ENCODE results near the gene MECR. TPM values are rescaled to one million over a fixed set of nuclear protein-coding genes. Genes with fewer than 3 reads are reported as not detected.
A peak's percentile ranks its signal among the peaks of the same experiment; 100 is the strongest.

MECR gene
- total and polyA plus RNA-seq, 5 donors from 2014 or later: 10.1 to 16.3 (median 12.6) TPM

DNA sequence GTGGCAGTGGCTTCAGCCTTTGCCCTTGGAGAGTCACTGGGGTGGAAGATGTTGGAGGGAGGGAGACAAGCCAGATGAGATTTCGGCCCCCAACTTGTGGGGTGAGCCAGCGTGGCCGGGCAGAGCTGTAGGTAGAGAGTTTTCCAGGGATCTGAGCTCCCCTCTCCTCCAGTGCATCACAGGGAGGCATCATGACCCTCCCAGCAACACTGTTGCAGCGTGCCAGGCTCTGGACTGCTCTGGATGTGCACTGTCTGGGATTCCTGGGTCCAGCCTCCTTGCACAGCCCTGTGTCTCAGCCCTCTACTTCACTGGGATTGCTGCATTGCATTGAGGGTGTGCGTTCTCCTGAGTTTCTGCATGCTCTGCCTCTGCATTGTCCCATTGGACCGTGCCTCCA, 14.5 kb upstream of the MECR start:
- Mint-ChIP-seq H3K4me1 (no peaks in the 10 kb centered on the region), H3K4me3 (no peak overlapping the region), H3K36me3 (no peaks in the 10 kb centered on the region), H3K27ac (no peak overlapping the region), H3K9me3 (no peaks in the 10 kb centered on the region), H3K27me3 (peaks cover 26% of the 10 kb centered on the region)
- Histone ChIP-seq H3K9me3 (ENCODE audit: control insufficient read depth in 2 of 2, low read length in 2 of 2) (no peaks in the 10 kb centered on the region), H3K4me3 (ENCODE audit: low read depth, low read length) (no peak overlapping the region), H3K27ac (ENCODE audit: insufficient read depth, low read length, poor library complexity, severe bottlenecking) (no peak overlapping the region), H3K27me3 (ENCODE audit: control insufficient read depth, insufficient read depth, low read length) (no peaks in the 10 kb centered on the region), H3K4me1 (ENCODE audit: control insufficient read depth, insufficient read depth, low read length, poor library complexity, severe bottlenecking) (no peaks in the 10 kb centered on the region), H3K36me3 (ENCODE audit: control insufficient read depth, insufficient read depth, low read length) (no peaks in the 10 kb centered on the region)
- ATAC-seq (ENCODE audit: low read depth in 2 of 2): no peak
- DNase-seq: no peak

DNA sequence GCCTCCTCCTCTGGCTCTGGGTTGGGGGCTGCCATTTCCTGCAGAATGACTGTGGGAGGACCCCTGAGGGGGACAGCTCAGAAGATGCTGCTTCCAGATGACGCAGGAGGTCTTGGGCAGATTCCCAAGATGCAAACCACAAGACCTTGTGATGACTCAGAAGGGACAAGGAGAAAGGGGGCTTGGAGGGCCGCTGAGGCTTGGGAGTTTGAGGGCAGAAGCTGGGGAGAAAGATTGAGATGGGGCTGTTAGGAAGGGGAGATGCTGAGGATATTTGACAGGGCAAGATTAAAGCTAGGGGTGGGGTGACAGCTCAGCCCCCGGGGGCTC, 13.1 kb upstream of the MECR start:
- Mint-ChIP-seq H3K4me3 (no peak overlapping the region), H3K9me3 (peaks cover 0 to under 1% (median 0%) of the 10 kb centered on the region in 7 donors), H3K36me3 (no peaks in the 10 kb centered on the region), H3K27me3 (peaks cover 33% of the 10 kb centered on the region), H3K27ac (no peak overlapping the region), H3K4me1 (peaks cover 0 to 2% (median under 1%) of the 10 kb centered on the region in 4 donors)
- H3K4me1 ChIP-seq (ENCODE audit: control insufficient read depth, insufficient read depth, low read length, poor library complexity, severe bottlenecking): no peaks in the 10 kb centered on the region
- no peaks in the 10 kb centered on the region for H3K36me3 ChIP-seq (ENCODE audit: control insufficient read depth, insufficient read depth, low read length)
- no peaks in the 10 kb centered on the region for H3K9me3 ChIP-seq (ENCODE audit: control insufficient read depth in 2 of 2, low read length in 2 of 2)
- DNase-seq (no peak), ATAC-seq (ENCODE audit: low read depth in 2 of 2) (no peak)
- H3K27ac ChIP-seq (ENCODE audit: insufficient read depth, low read length, poor library complexity, severe bottlenecking): no peak overlapping the region
- no peak overlapping the region for H3K4me3 ChIP-seq (ENCODE audit: low read depth, low read length)
- H3K27me3 ChIP-seq (ENCODE audit: control insufficient read depth, insufficient read depth, low read length): peaks cover 8% of the 10 kb centered on the region

DNA sequence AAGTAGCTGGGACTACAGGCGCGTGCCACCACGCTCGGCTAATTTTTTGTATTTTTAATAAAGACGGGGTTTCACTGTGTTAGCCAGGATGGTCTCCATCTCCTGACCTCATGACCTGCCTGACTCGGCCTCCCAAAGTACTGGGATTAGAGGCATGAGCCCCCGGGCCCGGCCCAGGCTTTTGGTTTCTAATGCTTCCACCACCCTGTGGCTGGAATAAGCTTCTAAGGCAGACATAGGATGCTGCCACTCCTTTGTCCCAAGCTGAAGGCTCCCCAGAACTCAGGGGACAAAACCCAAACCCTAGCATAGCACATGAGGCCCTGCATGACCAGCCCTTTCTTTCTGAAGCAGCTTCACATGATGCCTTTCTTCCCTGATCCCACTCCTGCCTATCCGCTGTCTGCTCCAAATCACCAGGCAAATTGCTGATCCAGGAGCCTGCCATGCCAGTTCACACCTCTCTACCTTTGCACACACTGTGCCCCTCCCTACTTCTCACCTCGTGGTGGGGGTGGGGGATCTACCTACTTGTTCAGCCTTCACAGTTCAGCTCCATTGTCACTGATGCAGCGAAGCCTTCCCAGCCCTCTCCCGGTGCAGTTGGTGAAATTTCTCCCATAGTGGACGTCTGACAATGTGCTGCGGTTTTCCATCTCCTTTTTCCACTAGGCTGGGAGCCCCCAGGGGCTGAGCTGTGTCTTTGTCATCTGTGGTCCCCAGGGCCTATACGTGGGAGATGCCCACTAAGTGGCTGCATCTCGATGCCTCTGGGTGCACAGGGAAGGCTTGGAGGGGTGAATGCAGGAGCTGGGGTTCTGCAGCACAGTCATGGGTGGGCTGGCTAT, 12.5 kb upstream of the MECR start:
- peaks cover 0 to 3% (median 0%) of the 10 kb centered on the region in 7 donors for H3K9me3 Mint-ChIP-seq
- H3K4me3 ChIP-seq (ENCODE audit: low read depth, low read length): no peak overlapping the region

DNA sequence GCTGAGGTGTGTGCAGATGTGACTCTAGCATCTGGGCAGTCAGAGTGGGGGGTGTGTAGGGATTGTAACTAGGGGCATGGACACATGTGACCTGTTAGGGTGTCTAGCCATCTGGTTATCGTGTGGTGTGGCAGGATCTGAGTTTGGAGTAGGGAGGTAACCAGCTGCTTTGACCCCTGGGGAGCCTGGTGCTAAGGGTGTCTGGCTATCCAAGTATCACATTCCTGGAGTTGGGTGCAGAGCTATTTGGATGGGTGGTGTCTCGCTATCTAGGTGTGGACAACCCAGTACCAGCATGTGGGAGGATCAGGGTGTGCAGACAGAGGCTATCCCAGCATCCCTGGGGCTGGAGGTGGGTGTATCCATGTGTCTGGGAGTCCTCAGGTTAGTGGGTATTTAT, 10.3 kb upstream of the MECR start:
- peaks cover 0 to 3% (median 0%) of the 10 kb centered on the region in 7 donors for H3K9me3 Mint-ChIP-seq
- Histone ChIP-seq H3K27me3 (ENCODE audit: control insufficient read depth, insufficient read depth, low read length) (peaks cover 17% of the 10 kb centered on the region), H3K36me3 (ENCODE audit: control insufficient read depth, insufficient read depth, low read length) (no peaks in the 10 kb centered on the region), H3K4me3 (ENCODE audit: low read depth, low read length) (no peak overlapping the region), H3K27ac (ENCODE audit: insufficient read depth, low read length, poor library complexity, severe bottlenecking) (no peak overlapping the region), H3K4me1 (ENCODE audit: control insufficient read depth, insufficient read depth, low read length, poor library complexity, severe bottlenecking) (peaks cover 23% of the 10 kb centered on the region), H3K9me3 (ENCODE audit: control insufficient read depth in 2 of 2, low read length in 2 of 2) (no peaks in the 10 kb centered on the region)
- H3K27me3 Mint-ChIP-seq: peaks cover 55% of the 10 kb centered on the region
- no peak for DNase-seq
- no peak for ATAC-seq (ENCODE audit: low read depth in 2 of 2)
- H3K4me1 Mint-ChIP-seq: peaks cover 6 to 19% (median 10%) of the 10 kb centered on the region in 4 donors
- H3K36me3 Mint-ChIP-seq: no peaks in the 10 kb centered on the region
- H3K4me3 Mint-ChIP-seq: no peak overlapping the region
- peak overlapping the region in 1 of 3 donors; percentile 32 for H3K27ac Mint-ChIP-seq

More for the DNA sequence above, 12.5 kb upstream of the MECR start:
- no peak overlapping the region for H3K27ac Mint-ChIP-seq
- peaks cover 38% of the 10 kb centered on the region for H3K27me3 Mint-ChIP-seq
- H3K36me3 Mint-ChIP-seq: no peaks in the 10 kb centered on the region
- Histone ChIP-seq H3K27ac (ENCODE audit: insufficient read depth, low read length, poor library complexity, severe bottlenecking) (no peak overlapping the region), H3K27me3 (ENCODE audit: control insufficient read depth, insufficient read depth, low read length) (peaks cover 10% of the 10 kb centered on the region), H3K9me3 (ENCODE audit: control insufficient read depth in 2 of 2, low read length in 2 of 2) (no peaks in the 10 kb centered on the region), H3K36me3 (ENCODE audit: control insufficient read depth, insufficient read depth, low read length) (no peaks in the 10 kb centered on the region), H3K4me1 (ENCODE audit: control insufficient read depth, insufficient read depth, low read length, poor library complexity, severe bottlenecking) (peaks cover 3% of the 10 kb centered on the region)
- no peak for ATAC-seq (ENCODE audit: low read depth in 2 of 2)
- H3K4me1 Mint-ChIP-seq: peaks cover 0 to 6% (median 2%) of the 10 kb centered on the region in 4 donors
- no peak for DNase-seq
- H3K4me3 Mint-ChIP-seq: no peak overlapping the region

DNA sequence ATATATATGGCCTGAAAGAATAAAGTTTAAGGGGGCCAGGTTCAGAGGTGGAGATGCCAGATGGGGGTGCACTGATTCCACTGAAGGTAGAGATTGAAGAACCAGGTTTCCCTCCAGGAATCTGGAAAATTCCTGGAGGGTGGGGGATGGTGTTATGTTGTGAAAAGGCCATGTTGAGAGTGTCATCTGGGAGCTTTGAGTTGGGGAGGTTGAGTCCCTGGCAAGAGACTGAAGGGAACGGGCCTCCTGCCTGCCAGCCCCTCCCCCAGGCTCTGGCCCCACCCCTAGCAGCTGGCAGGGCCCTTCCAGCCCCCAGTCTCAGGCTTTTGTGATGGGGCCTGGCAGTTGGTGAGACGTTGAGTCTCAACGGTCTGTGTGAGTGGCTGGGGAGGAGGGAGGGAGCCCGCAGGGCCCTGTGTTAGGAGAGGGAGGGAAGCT, 9.7 kb upstream of the MECR start:
- no peak overlapping the region for H3K27ac ChIP-seq (ENCODE audit: insufficient read depth, low read length, poor library complexity, severe bottlenecking)
- peaks cover 24% of the 10 kb centered on the region for H3K4me1 ChIP-seq (ENCODE audit: control insufficient read depth, insufficient read depth, low read length, poor library complexity, severe bottlenecking)
- H3K4me3 ChIP-seq (ENCODE audit: low read depth, low read length): no peak overlapping the region
- Mint-ChIP-seq H3K27ac (no peak overlapping the region), H3K4me3 (no peak overlapping the region), H3K36me3 (no peaks in the 10 kb centered on the region), H3K4me1 (peaks cover 6 to 22% (median 13%) of the 10 kb centered on the region in 4 donors), H3K9me3 (peaks cover 0 to 3% (median 0%) of the 10 kb centered on the region in 7 donors), H3K27me3 (peaks cover 60% of the 10 kb centered on the region)
- H3K9me3 ChIP-seq (ENCODE audit: control insufficient read depth in 2 of 2, low read length in 2 of 2): no peaks in the 10 kb centered on the region
- H3K27me3 ChIP-seq (ENCODE audit: control insufficient read depth, insufficient read depth, low read length): peaks cover 17% of the 10 kb centered on the region
- ATAC-seq (ENCODE audit: low read depth in 2 of 2) (no peak), DNase-seq (no peak)
- H3K36me3 ChIP-seq (ENCODE audit: control insufficient read depth, insufficient read depth, low read length): no peaks in the 10 kb centered on the region

DNA sequence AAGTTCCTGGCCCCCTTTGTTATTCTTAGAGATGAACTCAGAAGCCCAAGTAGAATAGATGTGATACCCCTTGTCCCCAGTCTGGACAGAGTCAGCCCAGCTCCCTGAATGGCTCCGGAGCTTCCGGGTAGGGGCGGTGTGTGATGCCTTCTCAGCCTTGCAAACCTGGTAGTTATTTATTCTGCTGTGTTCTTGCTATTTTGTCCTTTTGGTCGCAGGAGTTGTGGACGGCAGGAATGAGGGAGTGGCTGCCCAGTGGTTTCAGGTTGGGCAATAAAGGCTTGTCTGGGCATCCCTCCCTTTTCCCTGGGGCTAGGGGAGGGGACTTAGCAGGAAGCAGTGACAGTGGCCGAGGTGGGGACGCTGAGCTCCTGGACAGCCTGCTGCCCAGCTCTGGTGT, 8.4 kb upstream of the MECR start:
- ATAC-seq (ENCODE audit: low read depth in 2 of 2) (no peak), DNase-seq (no peak)
- Histone ChIP-seq H3K27ac (ENCODE audit: insufficient read depth, low read length, poor library complexity, severe bottlenecking) (no peak overlapping the region), H3K27me3 (ENCODE audit: control insufficient read depth, insufficient read depth, low read length) (peaks cover 17% of the 10 kb centered on the region), H3K9me3 (ENCODE audit: control insufficient read depth in 2 of 2, low read length in 2 of 2) (no peaks in the 10 kb centered on the region), H3K36me3 (ENCODE audit: control insufficient read depth, insufficient read depth, low read length) (no peaks in the 10 kb centered on the region), H3K4me1 (ENCODE audit: control insufficient read depth, insufficient read depth, low read length, poor library complexity, severe bottlenecking) (peaks cover 24% of the 10 kb centered on the region), H3K4me3 (ENCODE audit: low read depth, low read length) (no peak overlapping the region)
- no peak overlapping the region for H3K27ac Mint-ChIP-seq
- peaks cover 6 to 22% (median 13%) of the 10 kb centered on the region in 4 donors for H3K4me1 Mint-ChIP-seq
- H3K27me3 Mint-ChIP-seq: peaks cover 62% of the 10 kb centered on the region
- no peaks in the 10 kb centered on the region for H3K36me3 Mint-ChIP-seq
- H3K4me3 Mint-ChIP-seq: peak overlapping the region in 3 of 4 donors; percentile 75 to 88 (median 86)
- H3K9me3 Mint-ChIP-seq: peaks cover 0 to 3% (median 0%) of the 10 kb centered on the region in 7 donors

DNA sequence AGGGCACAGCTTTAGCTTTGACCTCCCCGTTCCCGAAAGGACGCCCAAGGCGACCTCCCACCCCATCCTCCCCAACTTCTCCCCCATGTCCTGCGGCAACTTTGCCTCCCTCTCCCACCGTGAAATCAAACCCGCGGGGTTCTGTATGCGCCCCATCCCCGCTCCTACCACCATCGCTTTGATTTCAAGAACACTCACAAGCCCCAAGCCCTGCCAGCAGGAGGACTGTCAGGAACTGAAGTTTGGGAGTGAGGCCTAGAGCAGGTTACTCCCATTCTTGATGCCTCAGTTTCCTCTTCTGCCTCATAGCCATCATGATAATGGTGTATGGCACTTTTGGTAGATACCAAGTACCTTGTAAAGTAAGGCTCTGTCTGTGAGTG, 7.9 kb upstream of the MECR start:
- H3K27me3 ChIP-seq (ENCODE audit: control insufficient read depth, insufficient read depth, low read length): peaks cover 17% of the 10 kb centered on the region
- no peak for DNase-seq
- H3K4me1 ChIP-seq (ENCODE audit: control insufficient read depth, insufficient read depth, low read length, poor library complexity, severe bottlenecking): peaks cover 24% of the 10 kb centered on the region
- no peaks in the 10 kb centered on the region for H3K36me3 ChIP-seq (ENCODE audit: control insufficient read depth, insufficient read depth, low read length)
- Mint-ChIP-seq H3K27ac (no peak overlapping the region), H3K4me1 (peaks cover 6 to 22% (median 13%) of the 10 kb centered on the region in 4 donors), H3K4me3 (peak overlapping the region; percentile 75 to 88 (median 82)), H3K36me3 (no peaks in the 10 kb centered on the region), H3K27me3 (peaks cover 62% of the 10 kb centered on the region), H3K9me3 (peaks cover 0 to 3% (median 0%) of the 10 kb centered on the region in 7 donors)
- H3K4me3 ChIP-seq (ENCODE audit: low read depth, low read length): no peak overlapping the region
- no peak overlapping the region for H3K27ac ChIP-seq (ENCODE audit: insufficient read depth, low read length, poor library complexity, severe bottlenecking)
- no peaks in the 10 kb centered on the region for H3K9me3 ChIP-seq (ENCODE audit: control insufficient read depth in 2 of 2, low read length in 2 of 2)
- no peak for ATAC-seq (ENCODE audit: low read depth in 2 of 2)

Data from CD4-positive, CD25-positive, alpha-beta regulatory T cell (primary cell).